Smooth muscle cell (in vitro differentiated cells): ENCODE data around the gene UBE2L6. TPM values are rescaled to one million over a fixed set of nuclear protein-coding genes. Genes with fewer than 3 reads are reported as not detected.

ENCODE experiments used
- DNase-seq: peaks from one replicate; lab custom pipeline; 2025; ENCODE audit not compliant: unreplicated experiment; lab: John Stamatoyannopoulos, UW
- H2AFZ ChIP-seq: fragments of 200-600 bp; sonication (generic); 2 replicates; pipeline ENCODE4 v1.6.0; 2016; ENCODE audit warnings: antibody characterized with exemption, low read depth, mild to moderate bottlenecking
- H3F3A ChIP-seq: fragments of 200-600 bp; sonication (generic); 2 replicates; pipeline ENCODE4 v1.6.0; 2017; ENCODE audit warnings: antibody characterized with exemption, low read depth
- H3K27ac ChIP-seq: fragments of 200-600 bp; sonication (generic); 2 replicates; pipeline ENCODE4 v1.5.1; 2016; ENCODE audit warnings: low read depth, mild to moderate bottlenecking
- H3K27me3 ChIP-seq: fragments of 200-600 bp; sonication (generic); 2 replicates; pipeline ENCODE4 v1.6.1; 2016; ENCODE audit warnings: low read depth, mild to moderate bottlenecking
- H3K36me3 ChIP-seq: fragments of 200-600 bp; sonication (generic); 2 replicates; pipeline ENCODE4 v1.5.1; 2016; ENCODE audit warnings: low read depth
- H3K4me1 ChIP-seq: fragments of 200-600 bp; sonication (generic); 2 replicates; pipeline ENCODE4 v1.5.1; 2016; ENCODE audit warnings: low read depth
- H3K4me2 ChIP-seq: fragments of 200-600 bp; sonication (generic); 2 replicates; pipeline ENCODE4 v1.6.0; 2016; ENCODE audit warnings: mild to moderate bottlenecking
- H3K4me3 ChIP-seq: fragments of 200-600 bp; sonication (generic); 2 replicates; pipeline ENCODE4 v1.5.1; 2016; ENCODE audit warnings: mild to moderate bottlenecking
- H3K79me2 ChIP-seq: fragments of 200-600 bp; sonication (generic); 2 replicates; pipeline ENCODE4 v1.6.0; 2016; ENCODE audit warnings: low read depth, mild to moderate bottlenecking
- H3K9ac ChIP-seq: fragments of 200-600 bp; sonication (generic); 2 replicates; pipeline ENCODE4 v1.6.0; 2016; ENCODE audit warnings: low read depth
- H3K9me3 ChIP-seq: fragments of 200-600 bp; sonication (generic); replicated peaks from 2 replicates; pipeline ENCODE4 v1.5.1; 2016; ENCODE audit warnings: low read depth
- H4K20me1 ChIP-seq: fragments of 200-600 bp; sonication (generic); 2 replicates; pipeline ENCODE4 v1.6.0; 2016; ENCODE audit warnings: low read depth
- WGBS: methylation state at CpG from one replicate; pipeline ENCODE4 v1.1.7; 2016; ENCODE audit warnings: low lambda C conversion rate; 5-methylcytosine and 5-hydroxymethylcytosine counted together
- polyA plus RNA-seq: library from polyadenylated mRNA; unstranded; fragments of >200 nt; fragmentation: Nextera tagmentation; extraction: Ambion mirVana; gene quantifications from 2 replicates; pipeline ENCODE4 v1.2.1, GENCODE V29; 2016
- total RNA-seq: library from RNA; depleted of rRNA; stranded (reverse); fragments of >200 nt; gene quantifications from 2 replicates; pipeline ENCODE4 v1.2.3, GENCODE V29; 2014
- TF ChIP-seq, protein P1 (sequence below): fragments of 200-600 bp; sonication (generic); IDR thresholded peaks from 2 replicates; pipeline ENCODE4 v1.5.1; 2017; ENCODE audit warnings: borderline replicate concordance, mild to moderate bottlenecking, antibody characterized with exemption; ENCODE audit not compliant: insufficient read depth, poor library complexity, severe bottlenecking

Gene UBE2L6
- total and polyA plus RNA-seq, 2 experiments from 2014 or later, result 14.4 to 28.2 TPM

- no peaks in the 10 kb centered on the region for H3K9me3 ChIP-seq
- 59% methylated on average over 1 of the region's 1 CpG for WGBS
- peaks cover 10% of the 10 kb centered on the region for H3K27me3 ChIP-seq
- H3K79me2 ChIP-seq, result no peaks in the 10 kb centered on the region
- no peak overlapping the region for H3K4me3 ChIP-seq
- H3K36me3 ChIP-seq, result no peaks in the 10 kb centered on the region
- no peaks in the 10 kb centered on the region for H3K4me1 ChIP-seq
- no peak overlapping the region for H3K27ac ChIP-seq
- no peak overlapping the region for H2AFZ ChIP-seq
- TF ChIP-seq, protein P1, sequence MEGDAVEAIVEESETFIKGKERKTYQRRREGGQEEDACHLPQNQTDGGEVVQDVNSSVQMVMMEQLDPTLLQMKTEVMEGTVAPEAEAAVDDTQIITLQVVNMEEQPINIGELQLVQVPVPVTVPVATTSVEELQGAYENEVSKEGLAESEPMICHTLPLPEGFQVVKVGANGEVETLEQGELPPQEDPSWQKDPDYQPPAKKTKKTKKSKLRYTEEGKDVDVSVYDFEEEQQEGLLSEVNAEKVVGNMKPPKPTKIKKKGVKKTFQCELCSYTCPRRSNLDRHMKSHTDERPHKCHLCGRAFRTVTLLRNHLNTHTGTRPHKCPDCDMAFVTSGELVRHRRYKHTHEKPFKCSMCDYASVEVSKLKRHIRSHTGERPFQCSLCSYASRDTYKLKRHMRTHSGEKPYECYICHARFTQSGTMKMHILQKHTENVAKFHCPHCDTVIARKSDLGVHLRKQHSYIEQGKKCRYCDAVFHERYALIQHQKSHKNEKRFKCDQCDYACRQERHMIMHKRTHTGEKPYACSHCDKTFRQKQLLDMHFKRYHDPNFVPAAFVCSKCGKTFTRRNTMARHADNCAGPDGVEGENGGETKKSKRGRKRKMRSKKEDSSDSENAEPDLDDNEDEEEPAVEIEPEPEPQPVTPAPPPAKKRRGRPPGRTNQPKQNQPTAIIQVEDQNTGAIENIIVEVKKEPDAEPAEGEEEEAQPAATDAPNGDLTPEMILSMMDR, result no peak
- no peaks in the 10 kb centered on the region for H3F3A ChIP-seq
- H3K9ac ChIP-seq, result no peak overlapping the region
- no peak overlapping the region for H3K4me2 ChIP-seq
- no peaks in the 10 kb centered on the region for H4K20me1 ChIP-seq
- DNase-seq, result no peak
These were observed 54.0 kb downstream of the UBE2L6 start for GRCh38 chr11:57513452-57513795.

GRCh38 chr11:57512646-57513451, 54.6 kb downstream of the UBE2L6 start:
- Histone ChIP-seq H3F3A (no peaks in the 10 kb centered on the region), H4K20me1 (no peaks in the 10 kb centered on the region), H3K27me3 (peaks cover 10% of the 10 kb centered on the region), H3K9ac (no peak overlapping the region), H2AFZ (no peak overlapping the region), H3K36me3 (no peaks in the 10 kb centered on the region), H3K4me1 (no peaks in the 10 kb centered on the region), H3K4me3 (no peak overlapping the region), H3K4me2 (no peak overlapping the region), H3K9me3 (no peaks in the 10 kb centered on the region), H3K79me2 (no peaks in the 10 kb centered on the region), H3K27ac (no peak overlapping the region)
- TF ChIP-seq, protein P1, result no peak
- DNase-seq, result no peak
- 87% methylated on average over 12 of the region's 12 CpGs for WGBS

- H4K20me1 ChIP-seq, result no peaks in the 10 kb centered on the region
- H3F3A ChIP-seq, result no peaks in the 10 kb centered on the region
- WGBS, result 97% methylated on average over 6 of the region's 6 CpGs
- H3K27ac ChIP-seq, result no peak overlapping the region
- H3K9ac ChIP-seq, result no peak overlapping the region
- no peaks in the 10 kb centered on the region for H3K9me3 ChIP-seq
- peaks cover 9% of the 10 kb centered on the region for H3K27me3 ChIP-seq
- H3K36me3 ChIP-seq, result no peaks in the 10 kb centered on the region
- no peak overlapping the region for H3K4me2 ChIP-seq
- H3K4me1 ChIP-seq, result no peaks in the 10 kb centered on the region
- TF ChIP-seq, protein P1, result no peak
- H3K4me3 ChIP-seq, result no peak overlapping the region
- no peak overlapping the region for H2AFZ ChIP-seq
- DNase-seq, result no peak
- no peaks in the 10 kb centered on the region for H3K79me2 ChIP-seq
These were observed 55.6 kb downstream of the UBE2L6 start for GRCh38 chr11:57511741-57512430.
